Epithelial cell of alveolus of lung (primary cell): ENCODE results near the gene CASP7. TPM values are rescaled to one million over a fixed set of nuclear protein-coding genes. Genes with fewer than 3 reads are reported as not detected.

Experiments used
- total RNA-seq: library from RNA; depleted of rRNA; stranded (reverse); fragments of >200 nt; gene quantifications from 2 replicates; pipeline ENCODE4 v1.2.1, GENCODE V29; 2015

CASP7 gene
- total RNA-seq = 19.5 and 34.6 TPM in 2 replicates

GRCh38 chr10:113679463-113680189 is at the start of gene CASP7:
CASP7 (plus strand) TSS chr10:113679912; CDS start chr10:113697494, 17,582 bp downstream.

GRCh38 chr10:113663908-113664307 is 15.8 kb upstream of the CASP7 start, which contains the start of gene NRAP:
NRAP (minus strand) TSS chr10:113664041; CDS start chr10:113663882, 159 bp downstream.

GRCh38 chr10:113751181-113751732 is 71.5 kb downstream of the CASP7 start, which contains the start of gene PLEKHS1:
PLEKHS1 (plus strand) TSS chr10:113751682; CDS start chr10:113755278, 3,596 bp downstream.

Other genes with a start within 250 kb of the CASP7 start
- gene HABP2, start 126.9 kb upstream of the CASP7 start, total RNA-seq = not detected in 2 replicates
- not detected in 2 replicates for gene NRAP, start 15.9 kb upstream of the CASP7 start, total RNA-seq
- gene PLEKHS1, start 71.8 kb downstream of the CASP7 start, total RNA-seq = not detected in 2 replicates
- gene DCLRE1A, start 174.2 kb downstream of the CASP7 start, total RNA-seq = 4.1 and 5.4 TPM in 2 replicates
- gene NHLRC2, start 174.7 kb downstream of the CASP7 start, total RNA-seq = 9.2 and 15.2 TPM in 2 replicates